Nephron (organoid): Measurements from ENCODE around the gene PARD6G.

ENCODE experiments used
- H3K27ac Mint-ChIP-seq, 3 experiments: 2 replicates each; pipeline ENCODE4 v1.8.0; 2020; ENCODE audit warnings: mixed read lengths in 3 of 3, mild to moderate bottlenecking in 2 of 3, moderate library complexity in 1 of 3
- H3K27me3 Mint-ChIP-seq: 2 replicates; pipeline ENCODE4 v1.8.0; 2021; ENCODE audit warnings: low read depth, mild to moderate bottlenecking, moderate library complexity, mixed read lengths
- H3K36me3 Mint-ChIP-seq: 2 replicates; pipeline ENCODE4 v1.8.0; 2020; ENCODE audit warnings: low read depth, mixed read lengths
- H3K4me1 Mint-ChIP-seq: 2 replicates; pipeline ENCODE4 v1.8.0; 2020; ENCODE audit warnings: mixed read lengths
- H3K4me3 Mint-ChIP-seq, 3 experiments: 2 replicates each; pipeline ENCODE4 v1.8.0; 2020; ENCODE audit warnings: mild to moderate bottlenecking in 3 of 3, mixed read lengths in 3 of 3, moderate library complexity in 2 of 3
- H3K9me3 Mint-ChIP-seq: 2 replicates; pipeline ENCODE4 v1.8.0; 2020; ENCODE audit warnings: mixed read lengths
- TF ChIP-seq, protein P1 (sequence below), 3 experiments: fragments of 200-600 bp; sonication (generic); IDR thresholded peaks; one replicate each; pipeline ENCODE4 v1.5.0; 2021; ENCODE audit warnings: antibody characterized with exemption in 3 of 3; ENCODE audit not compliant: unreplicated experiment in 3 of 3

Gene PARD6G

DNA sequence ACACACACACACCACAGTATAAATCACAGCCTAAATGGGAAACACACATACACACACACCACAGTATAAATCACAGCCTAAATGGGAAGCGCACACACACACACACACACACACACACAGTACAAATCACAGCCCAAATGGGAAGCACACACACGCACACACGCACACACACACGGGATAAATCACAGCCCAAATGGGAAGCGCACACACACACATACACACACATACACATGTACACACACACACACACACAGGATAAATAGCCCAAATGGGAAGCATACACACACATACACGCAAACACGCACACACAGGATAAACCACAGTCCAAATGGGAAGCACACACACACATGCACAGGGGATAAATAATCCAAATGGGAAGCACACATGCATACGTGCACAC is 70.2 kb downstream of the PARD6G start:
- Mint-ChIP-seq H3K27ac (peak overlapping the region; percentile 57 to 93 (median 76)), H3K36me3 (peaks cover 3% of the 10 kb centered on the region), H3K27me3 (no peaks in the 10 kb centered on the region), H3K4me3 (peak overlapping the region in 1 of 3 experiments; percentile 22), H3K9me3 (no peaks in the 10 kb centered on the region), H3K4me1 (peaks cover 25% of the 10 kb centered on the region)
- TF ChIP-seq, protein P1, sequence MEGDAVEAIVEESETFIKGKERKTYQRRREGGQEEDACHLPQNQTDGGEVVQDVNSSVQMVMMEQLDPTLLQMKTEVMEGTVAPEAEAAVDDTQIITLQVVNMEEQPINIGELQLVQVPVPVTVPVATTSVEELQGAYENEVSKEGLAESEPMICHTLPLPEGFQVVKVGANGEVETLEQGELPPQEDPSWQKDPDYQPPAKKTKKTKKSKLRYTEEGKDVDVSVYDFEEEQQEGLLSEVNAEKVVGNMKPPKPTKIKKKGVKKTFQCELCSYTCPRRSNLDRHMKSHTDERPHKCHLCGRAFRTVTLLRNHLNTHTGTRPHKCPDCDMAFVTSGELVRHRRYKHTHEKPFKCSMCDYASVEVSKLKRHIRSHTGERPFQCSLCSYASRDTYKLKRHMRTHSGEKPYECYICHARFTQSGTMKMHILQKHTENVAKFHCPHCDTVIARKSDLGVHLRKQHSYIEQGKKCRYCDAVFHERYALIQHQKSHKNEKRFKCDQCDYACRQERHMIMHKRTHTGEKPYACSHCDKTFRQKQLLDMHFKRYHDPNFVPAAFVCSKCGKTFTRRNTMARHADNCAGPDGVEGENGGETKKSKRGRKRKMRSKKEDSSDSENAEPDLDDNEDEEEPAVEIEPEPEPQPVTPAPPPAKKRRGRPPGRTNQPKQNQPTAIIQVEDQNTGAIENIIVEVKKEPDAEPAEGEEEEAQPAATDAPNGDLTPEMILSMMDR (IDR thresholded peaks at IDR 0.05; ENCODE audit: unreplicated experiment in 3 of 3) = no peak

DNA sequence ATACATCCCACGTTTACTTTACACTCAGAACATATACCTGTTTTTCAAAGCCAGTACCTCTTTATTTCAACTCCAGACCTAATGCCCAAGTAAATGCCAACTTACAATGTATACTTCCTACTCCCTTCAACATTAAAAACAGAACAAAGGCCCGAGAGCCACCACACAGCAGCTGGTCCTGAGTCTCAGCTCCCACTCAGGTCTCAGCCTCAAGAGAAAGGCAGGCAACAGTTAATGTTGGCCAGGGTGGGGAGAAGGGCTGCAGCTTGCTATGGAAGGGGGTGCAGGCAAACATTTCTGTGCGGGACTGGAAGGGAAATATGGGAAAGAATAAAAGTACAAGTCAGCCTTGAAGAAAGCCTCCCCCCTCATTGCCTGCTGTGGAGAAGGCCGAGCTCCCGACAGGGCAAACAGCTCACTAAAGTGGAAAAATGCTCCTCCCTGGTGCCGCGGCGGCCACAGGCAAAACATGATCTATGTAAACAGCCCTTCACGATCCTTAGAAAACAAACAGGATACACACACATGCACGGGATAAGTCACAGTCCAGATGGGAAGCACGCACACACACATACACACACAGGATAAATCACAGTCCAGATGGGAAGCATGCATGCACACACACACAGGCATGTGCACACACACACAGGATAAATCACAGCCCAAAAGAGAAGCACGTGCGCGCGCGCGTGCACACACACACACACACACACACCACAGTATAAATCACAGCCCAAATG is 70.8 kb downstream of the PARD6G start:
- Mint-ChIP-seq H3K4me1 (peaks cover 22% of the 10 kb centered on the region), H3K27ac (peak overlapping the region; percentile 57 to 93 (median 76)), H3K9me3 (no peaks in the 10 kb centered on the region), H3K27me3 (no peaks in the 10 kb centered on the region), H3K4me3 (peak overlapping the region; percentile 3 to 21 (median 14)), H3K36me3 (peaks cover 6% of the 10 kb centered on the region)
- TF ChIP-seq, protein P1 (IDR thresholded peaks at IDR 0.05; ENCODE audit: unreplicated experiment in 3 of 3) = no peak

DNA sequence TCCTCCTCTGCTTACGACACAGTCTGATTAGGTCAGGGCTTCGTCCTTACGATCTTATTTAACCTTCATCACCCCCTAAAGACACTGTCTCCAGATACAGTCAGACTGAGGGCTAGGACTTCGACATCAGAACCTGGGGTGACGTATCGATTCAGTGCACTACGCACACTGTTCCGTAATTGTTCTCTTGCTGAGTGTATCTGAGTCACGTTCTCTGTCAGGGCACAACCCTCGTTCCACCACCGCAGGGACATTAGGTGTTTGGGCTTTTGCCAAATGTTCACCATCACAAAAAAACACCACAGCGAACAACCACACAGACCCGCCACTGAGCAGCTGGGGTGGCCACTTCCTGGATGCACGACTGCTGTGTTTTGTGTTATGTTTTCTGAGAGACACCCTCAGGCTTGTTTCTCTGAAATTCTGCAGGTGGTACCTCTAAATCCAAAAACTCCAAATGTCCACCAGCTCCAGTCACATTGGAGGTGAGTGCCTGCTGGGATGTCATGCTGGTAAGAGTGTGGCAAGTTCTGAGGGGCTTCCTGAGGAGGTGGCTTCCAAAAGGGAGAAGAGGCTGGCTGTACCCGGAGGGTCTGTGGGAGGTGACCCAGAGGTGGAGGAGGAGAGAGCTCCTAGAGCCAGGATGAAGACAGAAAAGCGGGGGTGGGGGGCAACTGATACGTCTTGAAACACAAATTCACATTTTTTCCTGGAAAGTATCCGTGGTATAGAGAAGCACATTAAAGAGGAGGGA is 71.7 kb downstream of the PARD6G start:
- Mint-ChIP-seq H3K4me1 (peaks cover 24% of the 10 kb centered on the region), H3K36me3 (peaks cover 7% of the 10 kb centered on the region), H3K4me3 (peak overlapping the region in 1 of 3 experiments; percentile 7), H3K27me3 (no peaks in the 10 kb centered on the region), H3K27ac (peak overlapping the region; percentile 57 to 93 (median 76)), H3K9me3 (no peaks in the 10 kb centered on the region)
- TF ChIP-seq, protein P1 (IDR thresholded peaks at IDR 0.05; ENCODE audit: unreplicated experiment in 3 of 3) = no peak

DNA sequence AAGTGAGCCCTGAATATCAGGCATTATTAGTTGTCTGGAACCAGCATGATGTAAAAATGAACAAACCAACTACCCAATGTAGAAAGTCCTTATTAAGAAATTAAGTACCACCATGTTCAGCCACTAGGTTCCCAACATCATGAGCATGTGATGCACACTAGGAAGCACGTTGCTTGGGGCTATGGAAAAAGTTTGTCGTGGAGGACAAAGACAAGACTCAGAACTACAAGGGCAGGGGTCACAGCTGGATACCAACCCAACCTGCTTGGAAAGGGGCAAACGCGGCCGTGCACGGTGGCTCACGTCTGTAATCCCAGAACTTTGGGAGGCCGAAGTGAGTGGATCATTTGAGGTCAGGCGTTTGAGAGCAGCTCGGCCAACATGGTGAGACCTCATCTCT is 74.3 kb downstream of the PARD6G start:
- no peak overlapping the region for H3K27ac Mint-ChIP-seq
- peaks cover 17% of the 10 kb centered on the region for H3K36me3 Mint-ChIP-seq
- TF ChIP-seq, protein P1 (IDR thresholded peaks at IDR 0.05; ENCODE audit: unreplicated experiment in 3 of 3) = no peak
- peaks cover 24% of the 10 kb centered on the region for H3K4me1 Mint-ChIP-seq
- no peaks in the 10 kb centered on the region for H3K9me3 Mint-ChIP-seq
- H3K27me3 Mint-ChIP-seq = no peaks in the 10 kb centered on the region
- H3K4me3 Mint-ChIP-seq = no peak overlapping the region

DNA sequence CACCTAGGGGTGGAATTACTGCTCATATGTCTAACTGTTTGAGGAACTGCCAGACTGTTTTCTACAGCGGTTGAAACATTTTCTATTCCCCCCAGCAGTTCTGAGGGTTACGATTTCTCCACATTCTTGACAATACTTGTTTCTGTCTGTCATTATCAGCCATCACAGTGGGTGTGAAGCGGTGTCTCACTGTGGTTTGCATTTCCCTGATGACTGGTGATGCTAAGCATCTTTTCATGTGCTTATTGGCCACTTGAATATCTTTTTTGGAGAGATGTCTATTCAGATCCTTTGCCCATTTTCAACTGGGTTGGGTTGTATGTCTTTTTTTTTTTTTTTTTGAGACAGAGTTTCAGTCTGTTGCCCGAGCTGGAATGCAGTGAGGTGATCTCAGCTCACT is 75.3 kb downstream of the PARD6G start:
- no peak overlapping the region for H3K4me3 Mint-ChIP-seq
- H3K9me3 Mint-ChIP-seq = no peaks in the 10 kb centered on the region
- H3K36me3 Mint-ChIP-seq = peaks cover 19% of the 10 kb centered on the region
- H3K27me3 Mint-ChIP-seq = no peaks in the 10 kb centered on the region
- peaks cover 19% of the 10 kb centered on the region for H3K4me1 Mint-ChIP-seq
- TF ChIP-seq, protein P1 (IDR thresholded peaks at IDR 0.05; ENCODE audit: unreplicated experiment in 3 of 3) = no peak
- H3K27ac Mint-ChIP-seq = no peak overlapping the region
